H1 (cell line): ENCODE data around the gene CMSS1. TPM values are rescaled to one million over a fixed set of nuclear protein-coding genes. Genes with fewer than 3 reads are reported as not detected.

Experiments used
- CTCF ChIA-PET: fragments of 300-600 bp; sonication (Branson Sonifier 250); formaldehyde crosslinking; loops from one replicate; lab custom pipeline; 2021; ENCODE audit not compliant: partially characterized antibody; lab: Charles Lee
- POLR2A ChIA-PET: fragments of 300-600 bp; sonication (Branson Sonifier 250); formaldehyde crosslinking; loops from one replicate; lab custom pipeline; 2021; ENCODE audit warnings: inconsistent platforms; ENCODE audit not compliant: partially characterized antibody; lab: Charles Lee
- DNase-seq, 2 experiments: peaks; one replicate each; pipeline versions ENCODE4 v3.0.0 to v3.0.0-alpha.2; 2010 to 2022; ENCODE audit warnings: low spot score in 2 of 2, low read depth in 1 of 2, mixed read lengths in 1 of 2
- FAIRE-seq: peaks from 2 replicates; lab custom pipeline; 2011; peaks lifted over from hg19 to GRCh38; lab: Jason Lieb, UNC
- H2AFZ ChIP-seq: 2 replicates; pipeline ENCODE4 v1.8.1; 2012; ENCODE audit warnings: low read length, inconsistent platforms
- H2AK5ac ChIP-seq: 2 replicates; pipeline ENCODE4 v1.6.1; 2013; ENCODE audit warnings: low read depth, low read length
- H2BK120ac ChIP-seq: replicated peaks from 2 replicates; pipeline ENCODE3; 2013; ENCODE audit warnings: low read depth, low read length, inconsistent platforms
- H2BK12ac ChIP-seq: 2 replicates; pipeline ENCODE4 v1.6.1; 2013; ENCODE audit warnings: low read depth, low read length
- H2BK15ac ChIP-seq: 2 replicates; pipeline ENCODE4 v1.6.1; 2013; ENCODE audit warnings: low read length
- H2BK20ac ChIP-seq: 2 replicates; pipeline ENCODE4 v1.6.1; 2013; ENCODE audit warnings: low read length
- H2BK5ac ChIP-seq: 2 replicates; pipeline ENCODE4 v1.6.1; 2013; ENCODE audit warnings: low read depth, low read length
- H3K14ac ChIP-seq: 2 replicates; pipeline ENCODE4 v1.6.1; 2013; ENCODE audit warnings: inconsistent platforms; ENCODE audit not compliant: insufficient read length
- H3K18ac ChIP-seq: 2 replicates; pipeline ENCODE4 v1.6.1; 2013; ENCODE audit warnings: low read length; ENCODE audit errors: extremely low read depth
- H3K23ac ChIP-seq: 2 replicates; pipeline ENCODE4 v1.6.1; 2013; ENCODE audit warnings: inconsistent platforms; ENCODE audit not compliant: insufficient read length
- H3K23me2 ChIP-seq: 2 replicates; pipeline ENCODE4 v1.6.1; 2013; ENCODE audit warnings: low read depth, low read length
- H3K27ac ChIP-seq: 2 replicates; pipeline ENCODE4 v1.6.1; 2011; ENCODE audit warnings: low read depth, low read length, inconsistent platforms
- H3K27me3 ChIP-seq, 4 experiments: replicated peaks in 1 of 4; 1 replicate in 1 of 4; 2 replicates in 3 of 4; pipeline versions ENCODE4 v1.6.1 to v1.8.1; 2011 to 2013; ENCODE audit warnings: low read length in 3 of 4, mild to moderate bottlenecking in 3 of 4, inconsistent platforms in 2 of 4, mixed read lengths in 2 of 4, moderate library complexity in 1 of 4; ENCODE audit not compliant: control insufficient read depth in 3 of 4, insufficient read depth in 3 of 4; ENCODE audit errors: extremely low read depth in 1 of 4
- H3K36me3 ChIP-seq, 4 experiments: 2 replicates each; pipeline versions ENCODE4 v1.6.1 to v1.8.1; 2011 to 2013; ENCODE audit warnings: mild to moderate bottlenecking in 4 of 4, low read length in 3 of 4, moderate library complexity in 2 of 4, control low read depth in 1 of 4, inconsistent platforms in 1 of 4; ENCODE audit not compliant: insufficient read depth in 4 of 4, control insufficient read depth in 2 of 4
- H3K4ac ChIP-seq: replicated peaks from 2 replicates; pipeline ENCODE3; 2013; ENCODE audit warnings: low read length, low read depth, mixed read lengths, inconsistent platforms; ENCODE audit not compliant: insufficient read length
- H3K4me1 ChIP-seq, 4 experiments: replicated peaks in 1 of 4; 1 replicate in 1 of 4; 2 replicates in 3 of 4; pipeline versions ENCODE4 v1.6.1 to v1.8.1; 2011 to 2013; ENCODE audit warnings: low read length in 3 of 4, inconsistent platforms in 2 of 4, mixed read lengths in 1 of 4; ENCODE audit not compliant: insufficient read depth in 4 of 4, control insufficient read depth in 3 of 4
- H3K4me2 ChIP-seq, 2 experiments: 2 replicates each; pipeline versions ENCODE4 v1.6.1 to v1.8.1; 2011 to 2013; ENCODE audit warnings: low read depth in 2 of 2, low read length in 2 of 2, control low read depth in 1 of 2, inconsistent platforms in 1 of 2, mild to moderate bottlenecking in 1 of 2; ENCODE audit not compliant: insufficient read depth in 1 of 2
- H3K4me3 ChIP-seq, 4 experiments: fragments of 200-600, 300-600 bp in 1 of 4; sonication (generic), shearing (Covaris generic), sonication (Bioruptor Twin) in 1 of 4; 2 replicates each; pipeline versions ENCODE4 v1.5.1 to v1.8.1; 2011 to 2016; ENCODE audit warnings: low read length in 4 of 4, low read depth in 3 of 4, control low read depth in 2 of 4, inconsistent platforms in 2 of 4, mild to moderate bottlenecking in 2 of 4, mixed read lengths in 1 of 4, moderate library complexity in 1 of 4; ENCODE audit not compliant: insufficient read depth in 2 of 4; ENCODE audit errors: extremely low read depth in 1 of 4
- H3K56ac ChIP-seq: replicated peaks from 2 replicates; pipeline ENCODE3; 2013; ENCODE audit warnings: low read depth, mild to moderate bottlenecking, mixed read lengths, low read length, inconsistent platforms; ENCODE audit not compliant: insufficient read length
- H3K79me1 ChIP-seq: 2 replicates; pipeline ENCODE4 v1.6.1; 2013; ENCODE audit warnings: low read depth, low read length, control low read depth
- H3K79me2 ChIP-seq, 2 experiments: 2 replicates each; pipeline versions ENCODE4 v1.6.1 to v1.8.1; 2012 to 2013; ENCODE audit warnings: low read length in 2 of 2, mild to moderate bottlenecking in 2 of 2, inconsistent platforms in 1 of 2; ENCODE audit not compliant: insufficient read depth in 2 of 2, control insufficient read depth in 1 of 2
- H3K9ac ChIP-seq, 4 experiments: replicated peaks in 1 of 4; 1 replicate in 1 of 4; 2 replicates in 3 of 4; pipeline versions ENCODE4 v1.6.1 to v1.8.1; 2011 to 2013; ENCODE audit warnings: low read depth in 3 of 4, low read length in 3 of 4, control low read depth in 2 of 4, mild to moderate bottlenecking in 2 of 4, moderate library complexity in 2 of 4, inconsistent platforms in 1 of 4; ENCODE audit errors: extremely low read depth in 1 of 4
- H3K9me3 ChIP-seq, 2 experiments: 2 replicates each; pipeline versions ENCODE4 v1.6.1 to v1.8.1; 2012 to 2013; ENCODE audit warnings: mild to moderate bottlenecking in 2 of 2, moderate library complexity in 2 of 2, control low read depth in 1 of 2, inconsistent platforms in 1 of 2, low read depth in 1 of 2, low read length in 1 of 2, mixed read lengths in 1 of 2; ENCODE audit not compliant: insufficient read depth in 2 of 2
- H4K20me1 ChIP-seq, 2 experiments: replicated peaks in 1 of 2; 2 replicates each; pipeline versions ENCODE3 to v1.8.1; 2011 to 2013; ENCODE audit warnings: inconsistent platforms in 2 of 2, low read length in 2 of 2, mild to moderate bottlenecking in 1 of 2; ENCODE audit not compliant: insufficient read depth in 2 of 2, control insufficient read depth in 1 of 2
- H4K5ac ChIP-seq: 2 replicates; pipeline ENCODE4 v1.6.1; 2013; ENCODE audit warnings: low read length, low read depth, mixed read lengths, inconsistent platforms; ENCODE audit not compliant: insufficient read length
- H4K8ac ChIP-seq: 2 replicates; pipeline ENCODE4 v1.8.0; 2013; ENCODE audit warnings: mild to moderate bottlenecking, moderate library complexity, low read length, inconsistent platforms; ENCODE audit not compliant: insufficient read depth; ENCODE audit errors: extremely low read depth
- H4K91ac ChIP-seq: replicated peaks from 2 replicates; pipeline ENCODE3; 2013; ENCODE audit warnings: low read length, mixed read lengths, inconsistent platforms; ENCODE audit not compliant: insufficient read length
- BCL11A ChIP-seq, 2 experiments: IDR thresholded peaks; one replicate each; pipeline ENCODE4 v1.6.1; 2011; ENCODE audit warnings: low read depth in 2 of 2, low read length in 2 of 2, mild to moderate bottlenecking in 2 of 2
- EP300 ChIP-seq, 2 experiments: IDR thresholded peaks; 1 replicate in 1 of 2; 2 replicates in 1 of 2; pipeline ENCODE4 v1.6.1; 2011 to 2012; ENCODE audit warnings: low read depth in 2 of 2, low read length in 2 of 2, mild to moderate bottlenecking in 2 of 2, borderline replicate concordance in 1 of 2, inconsistent platforms in 1 of 2, moderate library complexity in 1 of 2
- GTF2F1 ChIP-seq: IDR thresholded peaks from 2 replicates; pipeline ENCODE4 v1.6.1; 2012; ENCODE audit warnings: low read depth, low read length, improper control_type of control experiment, borderline replicate concordance
- KDM4A ChIP-seq: IDR thresholded peaks from one replicate; pipeline ENCODE4 v1.7.1; 2012; ENCODE audit warnings: low read depth, mild to moderate bottlenecking, moderate library complexity, low read length, inconsistent platforms; ENCODE audit not compliant: severe bottlenecking
- NANOG ChIP-seq: IDR thresholded peaks from 2 replicates; pipeline ENCODE4 v1.6.1; 2011; ENCODE audit warnings: low read length, low read depth, mild to moderate bottlenecking, inconsistent platforms; ENCODE audit not compliant: insufficient read depth, poor library complexity, severe bottlenecking
- POLR2A ChIP-seq, 2 experiments: IDR thresholded peaks; 1 replicate in 1 of 2; 2 replicates in 1 of 2; pipeline ENCODE4 v1.6.1; 2011; ENCODE audit warnings: low read depth in 2 of 2, low read length in 2 of 2, mild to moderate bottlenecking in 2 of 2; ENCODE audit errors: control extremely low read depth in 1 of 2
- POU5F1 ChIP-seq: IDR thresholded peaks from 2 replicates; pipeline ENCODE4 v1.6.1; 2011; ENCODE audit warnings: low read depth, mild to moderate bottlenecking, low read length, moderate library complexity
- WGBS, 2 experiments: shearing (Covaris generic) in 1 of 2; methylation state at CpG; one replicate each; pipeline versions ENCODE4 v1.1.6 to v1.1.7; 2013 to 2015; ENCODE audit warnings: low lambda C conversion rate in 2 of 2, mixed read lengths in 2 of 2, inconsistent platforms in 1 of 2, low coverage in 1 of 2, missing lambda C conversion rate in 1 of 2; ENCODE audit not compliant: insufficient replicate concordance in 2 of 2, insufficient coverage in 1 of 2, insufficient read length in 1 of 2; ENCODE audit errors: extremely low coverage in 1 of 2, missing lambda C conversion rate in 1 of 2; 5-methylcytosine and 5-hydroxymethylcytosine counted together
- polyA plus RNA-seq, 7 experiments: library from polyadenylated mRNA; depleted of rRNA in 3 of 7; stranded (reverse) in 5 of 7; unstranded in 2 of 7; fragments of >200 nt in 5 of 7; fragments of 200-250 nt in 2 of 7; gene quantifications; 1 replicate in 5 of 7; 2 replicates in 1 of 7; 4 replicates in 1 of 7; pipeline versions ENCODE4 v1.2.1 to v1.2.3, GENCODE V29; 2011 to 2013; ENCODE audit warnings: missing spikeins in 2 of 7, mixed read lengths in 2 of 7
- total RNA-seq: library from RNA; stranded (reverse); fragmentation: NEBNext Ultra II Directional; extraction: Animal tissue kit (Norgen Biotek cat#: 25700); gene quantifications from 2 replicates; pipeline ENCODE4 v1.2.1, GENCODE V29; 2021

The CMSS1 gene
- total and polyA plus RNA-seq, 2 of the 8 experiments (the other 6 are each of a cell fraction or from before 2014, with no cell fraction given) = 15.2 to 75.1 TPM

- Histone ChIP-seq H4K91ac (no peak overlapping the region), H3K4me1 (peaks cover 0 to 5% (median 0%) of the 10 kb centered on the region in 4 experiments; a peak in 2 of 7 replicates), H3K18ac (no peak overlapping the region), H2AFZ (no peak overlapping the region), H3K4me2 (no peak overlapping the region), H3K27me3 (no peaks in the 10 kb centered on the region), H2BK120ac (no peak overlapping the region), H2BK12ac (no peak overlapping the region), H2BK20ac (no peak overlapping the region), H3K23ac (no peak overlapping the region), H3K27ac (no peak overlapping the region), H4K20me1 (no peaks in the 10 kb centered on the region), H3K79me2 (no peaks in the 10 kb centered on the region), H2BK5ac (no peak overlapping the region), H3K23me2 (no peaks in the 10 kb centered on the region), H3K4ac (no peak overlapping the region), H3K9me3 (no peaks in the 10 kb centered on the region), H3K79me1 (no peaks in the 10 kb centered on the region), H3K9ac (no peak overlapping the region), H3K4me3 (no peak overlapping the region), H3K36me3 (no peaks in the 10 kb centered on the region), H2BK15ac (no peak overlapping the region), H3K56ac (no peak overlapping the region), H3K14ac (no peak overlapping the region), H2AK5ac (no peak overlapping the region), H4K8ac (no peak overlapping the region), H4K5ac (no peak overlapping the region)
- peak; percentile 39 for FAIRE-seq
- ChIA-PET POLR2A (no interaction called here), CTCF (interaction anchor here (1.4 kb wide), 1 partner anchor 11 kb away, joined by 5 read pairs; no protein-coding TSS in a partner anchor)
- 77% methylated on average over 5 of the region's 5 CpGs; no CpG with 5 or more reads in 1 of the 2 experiments for WGBS, 2 experiments
- no peak for DNase-seq
- TF ChIP-seq BCL11A (IDR thresholded peaks at IDR 0.05; ENCODE audit: low read depth in 2 of 2, low read length in 2 of 2) = no peak
- no peak for TF ChIP-seq POU5F1
- no peak for TF ChIP-seq EP300 (IDR thresholded peaks at IDR 0.05; ENCODE audit: borderline replicate concordance in 1 of 2, low read depth in 2 of 2, low read length in 2 of 2)
- TF ChIP-seq KDM4A = no peak
- no peak for TF ChIP-seq POLR2A (IDR thresholded peaks at IDR 0.05; ENCODE audit: control extremely low read depth in 1 of 2, low read depth in 2 of 2, low read length in 2 of 2)
- no peak for TF ChIP-seq NANOG
- TF ChIP-seq GTF2F1 = no peak
Measured at GRCh38 chr3:100032243-100032642, 214.6 kb downstream of the CMSS1 start.
